ENCODE measurements around the gene ERCC6L2.

Gene ERCC6L2, protein sequence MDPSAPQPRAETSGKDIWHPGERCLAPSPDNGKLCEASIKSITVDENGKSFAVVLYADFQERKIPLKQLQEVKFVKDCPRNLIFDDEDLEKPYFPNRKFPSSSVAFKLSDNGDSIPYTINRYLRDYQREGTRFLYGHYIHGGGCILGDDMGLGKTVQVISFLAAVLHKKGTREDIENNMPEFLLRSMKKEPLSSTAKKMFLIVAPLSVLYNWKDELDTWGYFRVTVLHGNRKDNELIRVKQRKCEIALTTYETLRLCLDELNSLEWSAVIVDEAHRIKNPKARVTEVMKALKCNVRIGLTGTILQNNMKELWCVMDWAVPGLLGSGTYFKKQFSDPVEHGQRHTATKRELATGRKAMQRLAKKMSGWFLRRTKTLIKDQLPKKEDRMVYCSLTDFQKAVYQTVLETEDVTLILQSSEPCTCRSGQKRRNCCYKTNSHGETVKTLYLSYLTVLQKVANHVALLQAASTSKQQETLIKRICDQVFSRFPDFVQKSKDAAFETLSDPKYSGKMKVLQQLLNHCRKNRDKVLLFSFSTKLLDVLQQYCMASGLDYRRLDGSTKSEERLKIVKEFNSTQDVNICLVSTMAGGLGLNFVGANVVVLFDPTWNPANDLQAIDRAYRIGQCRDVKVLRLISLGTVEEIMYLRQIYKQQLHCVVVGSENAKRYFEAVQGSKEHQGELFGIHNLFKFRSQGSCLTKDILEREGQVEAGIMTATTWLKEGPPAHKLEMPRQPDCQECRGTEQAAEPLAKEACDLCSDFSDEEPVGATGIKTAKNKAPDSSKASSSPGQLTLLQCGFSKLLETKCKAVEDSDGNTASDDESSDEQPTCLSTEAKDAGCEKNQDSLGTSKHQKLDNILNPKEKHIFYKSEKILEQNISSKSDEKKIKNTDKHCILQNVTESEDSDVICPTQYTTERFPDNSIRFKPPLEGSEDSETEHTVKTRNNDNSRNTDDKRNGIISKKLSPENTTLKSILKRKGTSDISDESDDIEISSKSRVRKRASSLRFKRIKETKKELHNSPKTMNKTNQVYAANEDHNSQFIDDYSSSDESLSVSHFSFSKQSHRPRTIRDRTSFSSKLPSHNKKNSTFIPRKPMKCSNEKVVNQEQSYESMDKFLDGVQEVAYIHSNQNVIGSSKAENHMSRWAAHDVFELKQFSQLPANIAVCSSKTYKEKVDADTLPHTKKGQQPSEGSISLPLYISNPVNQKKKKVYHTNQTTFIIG (N-terminal part only)

GRCh38 chr9:95875305-95876137, at the start of gene ERCC6L2:
ERCC6L2 (plus strand) TSS chr9:95875691; CDS start chr9:95876039, 348 bp downstream.
- DNase-seq = peak; percentile 55 to 96 (median 85)

DNA sequence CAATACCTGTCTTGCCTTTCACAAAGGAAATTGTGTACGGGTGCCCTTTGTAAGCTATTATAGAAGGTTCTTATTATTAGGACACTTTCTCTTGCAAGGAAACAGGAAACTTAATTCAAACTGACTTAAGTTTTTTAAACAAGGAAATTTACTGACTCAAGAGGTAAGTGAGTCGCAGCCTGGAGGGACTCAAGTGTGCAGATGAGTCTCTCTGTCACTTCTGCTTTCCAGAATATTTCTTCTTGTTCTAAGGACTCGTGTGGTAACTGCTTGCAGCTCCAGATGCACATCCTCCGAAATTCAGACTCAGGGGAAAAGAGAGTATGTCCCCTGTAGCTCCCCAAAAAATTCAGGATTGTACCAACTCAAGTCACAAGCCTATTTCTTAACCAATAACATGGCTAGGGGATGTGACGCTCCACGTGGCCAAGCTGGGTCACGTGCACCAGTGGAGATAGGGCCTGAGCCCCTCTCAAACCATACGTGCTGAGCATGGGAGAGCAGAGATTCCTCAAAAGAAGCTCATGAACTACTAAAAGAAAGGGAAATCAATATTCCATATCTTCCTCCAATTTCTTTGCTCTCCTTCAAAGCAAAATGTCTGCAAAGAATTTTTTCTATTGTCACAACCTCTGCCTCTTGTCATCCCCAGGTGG, 49.2 kb upstream of the ERCC6L2 start:
- no peak for DNase-seq

- no peak for DNase-seq
These were observed 44.7 kb upstream of the ERCC6L2 start for GRCh38 chr9:95830768-95831167.

- DNase-seq = no peak
These were observed 43.7 kb upstream of the ERCC6L2 start for GRCh38 chr9:95831810-95832209.

- no peak for DNase-seq
These were observed 41.8 kb upstream of the ERCC6L2 start for GRCh38 chr9:95833546-95834178.

- no peak for DNase-seq
These were observed 41.1 kb upstream of the ERCC6L2 start for GRCh38 chr9:95834281-95834907.

GRCh38 chr9:95835393-95835792, 40.1 kb upstream of the ERCC6L2 start:
- no peak for DNase-seq

DNA sequence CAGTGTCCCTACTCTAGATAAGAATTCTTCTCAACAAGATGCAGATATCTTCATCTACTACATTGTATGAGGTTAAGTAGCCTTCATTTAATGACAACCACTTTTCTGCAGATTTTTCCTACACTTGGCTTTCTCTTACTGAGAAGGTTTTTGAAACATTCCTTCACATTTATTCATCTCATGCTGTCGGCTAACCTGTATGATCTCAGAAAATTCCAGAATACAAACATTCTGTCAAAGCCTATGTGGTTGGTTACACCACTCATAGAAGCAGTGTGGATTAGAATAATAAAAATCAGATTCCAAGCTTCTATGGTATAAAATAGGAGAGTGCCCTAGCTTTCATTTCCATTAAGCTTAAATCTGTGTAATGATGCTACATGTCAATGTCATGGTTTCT, 39.4 kb upstream of the ERCC6L2 start:
- no peak for DNase-seq

DNA sequence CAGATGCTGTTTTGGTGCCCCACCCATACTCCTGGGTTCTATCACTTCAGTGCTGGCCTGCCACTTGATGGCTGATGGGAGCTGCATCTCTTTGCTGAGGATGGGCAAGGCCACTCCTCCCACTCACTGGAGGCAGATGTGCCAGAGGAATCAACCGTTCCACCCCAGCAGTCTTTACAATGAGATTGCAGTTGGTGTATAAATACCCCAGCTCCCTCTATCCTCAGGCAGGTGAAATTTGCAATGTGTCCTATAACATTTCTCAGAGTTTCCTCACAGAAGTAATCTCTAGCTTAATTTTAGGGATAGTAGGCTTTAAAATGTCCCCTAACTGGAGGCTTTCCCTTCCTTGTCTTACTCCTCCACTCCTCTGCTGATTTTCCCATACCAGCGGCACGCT, 36.5 kb upstream of the ERCC6L2 start:
- no peak for DNase-seq

DNA sequence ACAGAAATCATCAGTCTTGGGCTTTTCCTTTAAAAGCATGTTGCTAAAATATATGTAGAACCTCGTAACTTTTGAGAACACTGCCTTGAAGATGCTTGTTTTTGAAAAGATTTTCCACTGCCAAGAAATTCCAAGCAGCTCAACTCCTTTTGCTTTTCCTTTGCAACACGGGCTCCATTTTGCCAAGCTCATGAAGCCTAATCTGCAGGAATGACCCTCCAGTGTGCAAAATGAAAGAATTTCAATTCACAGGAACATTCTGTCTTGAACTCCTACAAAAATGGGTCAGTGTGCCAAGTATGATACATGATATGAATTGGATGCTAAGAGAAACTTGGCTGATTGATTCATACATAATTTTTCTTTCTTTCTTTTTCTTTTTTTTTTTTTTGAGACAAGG, 35.4 kb upstream of the ERCC6L2 start:
- no peak for DNase-seq

GRCh38 chr9:95841377-95841776, 34.1 kb upstream of the ERCC6L2 start:
- DNase-seq = no peak

DNA sequence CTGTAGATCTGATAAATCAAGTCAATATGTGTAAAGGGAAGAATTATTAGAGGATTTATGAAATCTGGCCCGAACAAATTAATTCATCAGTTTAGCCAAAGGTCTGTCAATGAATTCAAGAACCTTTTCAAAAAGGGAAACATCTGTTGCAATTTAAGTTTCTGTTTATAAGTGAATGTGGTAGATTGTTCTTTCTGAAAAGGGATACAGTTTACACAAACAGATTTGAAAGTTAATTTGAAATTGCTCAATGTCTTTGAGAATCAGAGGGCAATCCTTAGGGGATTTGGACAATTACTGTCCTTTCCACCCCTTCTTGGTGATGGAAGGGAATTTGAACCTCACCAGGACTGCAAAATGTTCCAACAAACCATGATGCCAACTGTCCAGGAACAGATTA, 29.7 kb upstream of the ERCC6L2 start:
- DNase-seq = no peak

DNA sequence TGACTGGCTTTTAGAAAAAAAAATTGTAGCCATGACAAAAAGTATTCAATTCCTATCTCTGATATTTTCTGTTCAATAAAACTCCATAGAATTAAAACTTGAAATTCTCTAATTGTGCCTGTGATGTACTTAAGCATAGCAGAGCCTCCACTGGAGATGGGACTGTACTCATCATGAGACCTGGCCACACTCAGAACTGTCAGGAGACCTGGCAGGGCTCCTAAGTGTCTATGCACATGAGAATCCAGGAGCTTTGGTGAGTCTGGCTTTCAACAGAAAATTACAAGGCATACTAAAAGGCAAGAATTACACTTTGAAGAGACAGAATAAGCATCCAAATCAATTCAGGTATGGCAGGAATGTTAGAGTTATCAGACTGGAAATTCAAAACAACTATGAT, 26.7 kb upstream of the ERCC6L2 start:
- DNase-seq = no peak

DNA sequence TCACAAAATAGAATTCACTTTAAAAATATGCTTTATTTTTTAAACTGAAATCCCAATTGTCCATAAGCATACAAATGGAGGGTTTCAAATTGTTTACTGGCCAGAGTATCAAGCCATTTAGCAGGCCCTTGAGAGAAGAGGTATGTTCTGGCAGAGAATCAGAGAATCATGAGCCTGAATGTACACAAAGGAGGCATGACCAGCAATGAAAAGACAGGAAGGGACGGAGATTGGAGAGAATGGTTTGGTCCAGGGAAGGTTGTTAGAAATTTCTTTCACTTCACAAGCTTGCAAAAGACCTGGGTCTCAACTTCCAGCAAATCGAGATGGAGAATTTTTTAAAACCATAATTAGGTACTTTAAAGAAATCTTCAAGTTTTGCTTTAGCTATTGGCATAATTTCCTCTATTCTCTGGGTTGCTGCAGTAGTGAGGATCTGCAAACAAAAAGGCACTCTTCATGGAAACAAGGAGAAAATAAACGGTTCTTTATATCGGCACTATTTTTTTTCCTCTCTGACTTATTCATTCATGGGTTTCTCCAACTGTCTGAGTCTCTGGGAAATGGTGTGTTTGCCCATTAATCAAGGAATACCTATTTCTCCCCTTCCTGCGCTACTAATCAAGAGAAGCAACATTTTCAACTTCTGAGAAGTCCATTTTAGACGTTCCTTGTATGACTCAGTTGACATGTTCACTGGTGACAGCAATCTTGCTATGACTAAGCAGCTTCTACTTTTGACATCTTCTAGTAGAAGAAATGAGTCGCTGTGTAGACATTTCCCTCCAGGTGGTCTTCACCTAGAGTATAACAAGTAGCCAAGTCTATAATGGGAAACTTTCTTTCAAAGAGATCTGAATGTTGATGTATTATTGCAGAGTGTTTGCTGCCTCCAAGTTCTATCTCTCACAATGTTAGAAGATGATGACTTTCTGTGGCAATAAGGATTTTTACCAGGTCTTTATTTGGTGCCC, 23.1 kb upstream of the ERCC6L2 start:
- no peak for DNase-seq

- no peak for DNase-seq
These were observed 21.0 kb upstream of the ERCC6L2 start for GRCh38 chr9:95854386-95855020.

DNA sequence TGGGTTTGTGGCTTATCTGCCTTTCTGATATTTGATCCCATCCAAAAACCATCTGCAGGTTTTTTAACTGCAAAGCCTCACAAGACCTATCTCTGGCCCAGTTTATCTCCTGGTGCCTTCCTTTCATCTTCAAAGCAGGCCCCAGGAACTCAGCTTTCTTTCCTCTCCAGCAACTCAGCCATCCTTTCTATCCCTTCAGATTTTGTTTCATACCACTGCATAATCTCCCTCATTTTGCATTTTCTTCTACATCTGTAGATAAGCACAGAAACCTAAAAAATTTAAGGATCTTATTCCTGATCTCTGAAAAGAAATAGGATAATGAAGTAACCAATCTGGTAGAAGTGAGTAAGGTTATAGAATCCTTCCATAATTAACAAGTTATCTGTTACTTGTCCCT, 19.5 kb upstream of the ERCC6L2 start:
- no peak for DNase-seq

DNA sequence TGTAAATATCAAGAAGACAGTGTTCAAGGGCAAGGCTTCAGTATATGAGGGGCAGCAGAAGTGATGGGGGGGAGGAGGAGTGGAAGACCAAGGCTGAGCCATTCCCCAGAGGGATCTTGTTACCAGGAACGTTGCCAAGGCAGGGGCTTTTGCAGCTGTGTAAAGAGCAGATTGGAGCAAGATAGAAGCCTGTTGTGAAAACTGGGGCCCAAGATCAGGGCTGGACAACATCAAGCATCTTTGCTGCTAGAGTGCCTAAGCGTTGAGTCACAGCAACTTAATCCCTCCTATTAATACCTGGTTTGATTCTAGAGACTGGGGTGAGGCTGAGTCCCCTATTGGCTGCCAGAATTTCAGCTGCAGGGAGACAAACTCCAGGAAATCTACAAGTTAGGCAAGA, 18.4 kb upstream of the ERCC6L2 start:
- no peak for DNase-seq

DNA sequence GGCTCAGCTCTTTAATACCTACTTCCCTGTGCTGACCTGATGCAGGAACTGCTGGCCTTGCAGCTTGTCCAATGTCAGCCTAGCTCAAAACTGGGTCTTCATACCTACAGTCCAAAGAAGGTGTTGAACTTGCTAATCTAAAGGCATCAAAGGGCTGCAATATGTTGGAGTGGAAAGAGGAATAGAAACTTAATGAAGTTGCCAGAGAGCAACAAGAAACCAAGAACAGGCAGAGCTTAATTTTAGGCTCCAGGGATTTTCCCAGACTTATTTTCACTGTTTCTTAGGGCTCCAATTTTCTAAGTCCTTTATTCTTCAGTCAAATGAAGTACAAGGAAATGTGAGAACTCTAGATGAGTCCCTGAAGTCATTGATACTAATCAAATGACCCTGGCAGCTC, 17.6 kb upstream of the ERCC6L2 start:
- no peak for DNase-seq
